ENCODE measurements around the gene ZDHHC21.
A peak's percentile ranks its signal among the peaks of the same experiment; 100 is the strongest.

The ZDHHC21 gene

DNA sequence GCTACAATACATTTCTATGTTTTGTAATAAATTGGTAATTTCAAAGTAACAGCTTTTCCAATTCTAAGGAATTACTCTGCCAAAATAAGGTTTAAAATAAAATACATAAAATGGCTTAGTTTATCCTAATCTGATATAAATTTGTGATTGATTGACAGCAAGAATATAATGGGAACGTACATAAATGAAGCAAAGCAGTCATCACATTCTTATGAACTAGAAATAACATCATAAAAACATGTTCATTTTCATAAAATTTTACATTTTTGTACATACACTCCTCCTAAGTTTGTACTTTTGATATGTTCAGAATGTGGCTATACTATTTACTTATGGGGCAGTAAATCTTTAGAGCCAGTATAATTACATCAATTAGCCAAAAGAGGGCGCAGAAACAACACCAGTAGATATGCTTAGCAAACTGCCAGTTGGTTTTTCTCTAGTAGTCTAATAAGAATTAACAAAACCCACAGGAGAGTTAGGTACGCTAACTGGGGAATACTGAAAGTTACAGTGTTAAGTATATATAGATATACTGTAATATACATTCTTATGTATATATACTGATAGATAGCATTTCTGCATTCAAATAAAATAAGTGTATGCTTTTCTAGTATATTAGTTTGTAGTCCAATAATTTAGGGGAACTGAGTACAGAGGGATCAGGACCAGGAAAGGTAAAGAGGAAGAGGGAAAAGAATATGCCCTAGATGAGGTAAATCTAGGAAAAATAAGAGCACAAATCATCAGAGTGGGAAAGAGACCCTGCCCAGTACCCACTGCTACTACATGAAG, 76.8 kb downstream of the ZDHHC21 start:
- DNase-seq (ENCODE audit: low read depth in 2 of 2) = no peak

DNA sequence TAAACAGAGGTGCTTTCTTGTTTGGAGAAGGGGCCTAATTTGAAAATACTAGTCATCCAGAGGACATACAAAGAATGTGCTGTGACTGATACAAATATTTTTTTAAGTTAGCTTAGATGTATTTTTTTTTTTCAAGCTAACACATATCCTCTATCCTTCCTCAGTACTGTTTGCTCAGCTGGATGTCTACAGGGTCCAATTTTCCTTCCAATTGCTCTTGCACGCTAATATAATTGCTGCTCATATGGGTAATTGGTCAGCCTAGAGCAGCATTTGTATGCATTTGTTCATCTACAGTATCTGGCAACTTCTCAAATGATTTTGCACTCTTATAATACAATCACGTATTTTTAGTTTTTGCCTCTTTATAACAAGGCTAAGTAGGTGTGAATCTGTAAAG, 84.7 kb downstream of the ZDHHC21 start:
- DNase-seq (ENCODE audit: low read depth in 2 of 2) = no peak

DNA sequence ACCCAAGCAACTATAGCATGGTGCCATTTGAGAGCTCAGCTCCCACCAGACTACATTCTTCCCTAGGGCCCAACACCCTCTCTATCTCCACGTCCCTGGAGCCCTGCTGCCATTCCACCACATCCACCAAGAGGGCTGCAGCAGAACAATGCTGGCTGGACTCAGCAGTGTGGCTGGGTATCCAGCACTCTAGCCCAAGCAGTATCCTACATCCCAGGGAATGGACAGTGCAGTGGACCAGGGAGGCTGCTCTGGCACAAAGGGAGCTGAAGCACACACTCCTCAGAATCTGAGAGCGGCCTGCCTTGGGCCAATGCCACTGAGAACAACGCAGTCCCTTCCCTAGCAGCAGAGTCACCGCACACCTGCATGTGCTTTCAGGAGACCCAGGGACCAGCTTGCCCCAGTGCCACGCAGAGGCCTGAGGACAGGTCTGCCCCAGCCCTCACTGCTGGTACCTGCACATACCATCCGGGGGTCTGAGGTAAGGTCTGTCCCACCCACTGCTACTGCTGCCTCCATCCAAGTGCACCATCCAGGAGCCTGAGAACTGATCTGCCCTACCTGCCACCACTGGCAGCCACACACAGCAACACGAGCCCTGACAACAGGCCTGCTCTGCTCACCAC, 95.9 kb downstream of the ZDHHC21 start:
- DNase-seq (ENCODE audit: low read depth in 2 of 2) = no peak

- no peak for DNase-seq (ENCODE audit: low read depth in 2 of 2)
Observed at GRCh38 chr9:14593406-14593805, 99.8 kb downstream of the ZDHHC21 start.

GRCh38 chr9:14591411-14591810, 101.8 kb downstream of the ZDHHC21 start:
- DNase-seq (ENCODE audit: low read depth in 2 of 2) = no peak

GRCh38 chr9:14585730-14586473, 107.3 kb downstream of the ZDHHC21 start:
- peak; percentile 2 to 8 for DNase-seq (ENCODE audit: low read depth in 2 of 2)

GRCh38 chr9:14584571-14584970, 108.7 kb downstream of the ZDHHC21 start:
- DNase-seq (ENCODE audit: low read depth in 2 of 2) = no peak

GRCh38 chr9:14578030-14578429, 115.2 kb downstream of the ZDHHC21 start:
- no peak for DNase-seq (ENCODE audit: low read depth in 2 of 2)

GRCh38 chr9:14574173-14574572, 119.1 kb downstream of the ZDHHC21 start:
- no peak for DNase-seq (ENCODE audit: low read depth in 2 of 2)

DNA sequence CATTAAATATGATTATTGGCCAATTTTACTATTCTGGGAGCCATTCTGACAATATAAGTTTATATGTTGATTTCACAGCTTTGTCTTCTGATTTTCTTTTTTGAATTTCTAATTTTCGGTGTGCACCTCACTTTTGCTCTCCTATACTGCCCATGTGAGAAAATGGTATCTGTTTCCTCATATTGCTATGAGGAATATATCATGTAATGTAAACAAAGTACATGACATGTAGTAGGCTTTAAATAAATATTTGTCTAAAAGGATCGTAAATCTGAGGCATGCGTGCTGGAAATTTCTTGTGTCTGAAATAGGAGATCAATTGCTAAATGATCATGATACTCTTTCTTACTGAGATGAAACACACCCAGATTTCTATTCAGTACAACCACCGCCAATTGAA, 119.9 kb downstream of the ZDHHC21 start:
- DNase-seq (ENCODE audit: low read depth in 2 of 2) = no peak

DNA sequence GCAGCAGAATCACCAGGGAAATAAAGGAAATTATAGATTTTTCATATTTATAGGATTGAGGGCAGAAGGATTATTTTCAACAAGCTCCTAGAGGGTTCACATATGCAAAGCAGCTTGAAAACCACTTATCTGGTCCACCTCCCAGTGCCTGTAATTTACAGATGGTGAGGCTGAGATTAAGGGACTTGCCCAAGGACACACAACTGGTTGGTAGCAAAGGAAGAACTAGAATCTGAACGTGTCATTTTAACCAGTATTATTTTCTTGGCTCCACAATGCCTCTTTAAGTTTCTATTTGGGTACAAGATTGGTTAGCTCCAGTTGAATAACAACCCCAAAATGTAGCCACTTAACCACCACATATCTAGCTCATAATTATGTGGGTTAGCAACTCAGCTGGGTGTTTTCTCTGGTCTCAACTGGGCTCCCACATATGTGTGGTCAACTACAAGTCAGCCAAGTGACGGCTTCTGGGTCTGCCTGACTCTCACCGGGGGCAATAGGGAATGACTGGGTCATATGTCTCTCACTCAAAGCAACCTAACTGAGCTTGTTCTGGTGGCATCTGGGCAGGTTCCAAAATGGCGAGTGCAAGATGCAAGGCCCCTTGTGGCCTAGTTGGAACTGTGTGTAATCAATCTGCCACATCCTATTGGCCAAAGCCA, 127.7 kb downstream of the ZDHHC21 start:
- DNase-seq (ENCODE audit: low read depth in 2 of 2) = no peak

GRCh38 chr9:14563902-14564624, 129.2 kb downstream of the ZDHHC21 start:
- no peak for DNase-seq (ENCODE audit: low read depth in 2 of 2)

DNA sequence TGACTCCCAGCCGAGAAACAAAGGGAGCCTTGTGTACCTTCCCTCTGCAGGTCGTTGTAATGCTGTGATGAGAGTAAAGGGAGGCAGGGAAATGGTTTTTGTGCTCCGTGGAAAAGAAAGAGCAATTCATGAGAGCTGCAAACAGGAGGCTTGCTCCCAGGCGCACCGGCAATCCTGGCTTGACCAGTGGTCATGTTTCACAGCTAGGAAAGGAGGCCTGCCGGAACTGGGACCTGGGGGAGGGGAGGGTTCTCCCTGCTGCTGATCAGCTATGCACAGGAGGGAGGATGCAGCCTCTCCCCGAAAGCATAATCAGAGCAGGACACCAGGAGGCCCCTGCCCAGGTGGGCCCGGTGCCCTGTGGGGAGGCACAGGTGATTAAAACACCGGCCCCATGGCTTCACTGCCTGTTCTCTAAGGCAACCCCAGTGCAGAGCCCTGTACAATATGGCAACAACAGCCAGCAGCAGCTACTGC, 131.3 kb downstream of the ZDHHC21 start:
- no peak for DNase-seq (ENCODE audit: low read depth in 2 of 2)
